Thyroid gland (tissue), 4 donors: ENCODE results near the gene CEP120.

Experiments
- POLR2A ChIP-seq, 2 donors: fragments of 450-650 bp; IDR thresholded peaks; one replicate each; pipeline ENCODE4 v1.6.1; 2017; ENCODE audit warnings: antibody characterized with exemption in 2 of 2, mild to moderate bottlenecking in 2 of 2, moderate library complexity in 1 of 2
- TF ChIP-seq, protein P1 (sequence below), 6 experiments: fragments of 200-600 bp in 3 of 6; fragments of 450-650 bp in 3 of 6; sonication (generic) in 3 of 6; IDR thresholded peaks; one replicate each; pipeline ENCODE4 v1.5.1; 2016 to 2019; ENCODE audit warnings: antibody characterized with exemption in 6 of 6, mild to moderate bottlenecking in 2 of 6, inconsistent platforms in 1 of 6, moderate library complexity in 1 of 6

DNA sequence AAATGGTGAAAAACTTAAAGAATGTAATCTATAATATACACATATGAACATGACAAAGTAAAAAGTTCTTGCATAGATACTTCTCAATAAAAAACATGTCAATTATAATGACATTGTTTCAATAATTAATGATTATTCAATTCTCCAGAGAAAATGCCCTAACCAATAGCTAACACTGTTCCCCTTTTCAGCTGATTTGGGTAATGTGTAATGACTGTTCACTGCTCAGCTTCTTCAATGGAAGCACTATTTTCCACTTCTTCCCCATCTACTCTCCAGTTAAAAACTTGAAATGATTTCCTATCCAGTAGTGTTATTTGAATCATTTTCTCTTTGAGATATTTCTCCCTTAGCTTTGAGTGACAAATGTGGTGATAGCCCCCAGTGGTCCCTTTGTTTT lies 62.3 kb downstream of the CEP120 start:
- TF ChIP-seq, protein P1, sequence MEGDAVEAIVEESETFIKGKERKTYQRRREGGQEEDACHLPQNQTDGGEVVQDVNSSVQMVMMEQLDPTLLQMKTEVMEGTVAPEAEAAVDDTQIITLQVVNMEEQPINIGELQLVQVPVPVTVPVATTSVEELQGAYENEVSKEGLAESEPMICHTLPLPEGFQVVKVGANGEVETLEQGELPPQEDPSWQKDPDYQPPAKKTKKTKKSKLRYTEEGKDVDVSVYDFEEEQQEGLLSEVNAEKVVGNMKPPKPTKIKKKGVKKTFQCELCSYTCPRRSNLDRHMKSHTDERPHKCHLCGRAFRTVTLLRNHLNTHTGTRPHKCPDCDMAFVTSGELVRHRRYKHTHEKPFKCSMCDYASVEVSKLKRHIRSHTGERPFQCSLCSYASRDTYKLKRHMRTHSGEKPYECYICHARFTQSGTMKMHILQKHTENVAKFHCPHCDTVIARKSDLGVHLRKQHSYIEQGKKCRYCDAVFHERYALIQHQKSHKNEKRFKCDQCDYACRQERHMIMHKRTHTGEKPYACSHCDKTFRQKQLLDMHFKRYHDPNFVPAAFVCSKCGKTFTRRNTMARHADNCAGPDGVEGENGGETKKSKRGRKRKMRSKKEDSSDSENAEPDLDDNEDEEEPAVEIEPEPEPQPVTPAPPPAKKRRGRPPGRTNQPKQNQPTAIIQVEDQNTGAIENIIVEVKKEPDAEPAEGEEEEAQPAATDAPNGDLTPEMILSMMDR (IDR thresholded peaks at IDR 0.05) = no peak
- no peak for TF ChIP-seq POLR2A (IDR thresholded peaks at IDR 0.05)
